ENCODE results near the gene MBNL3.

DNA sequence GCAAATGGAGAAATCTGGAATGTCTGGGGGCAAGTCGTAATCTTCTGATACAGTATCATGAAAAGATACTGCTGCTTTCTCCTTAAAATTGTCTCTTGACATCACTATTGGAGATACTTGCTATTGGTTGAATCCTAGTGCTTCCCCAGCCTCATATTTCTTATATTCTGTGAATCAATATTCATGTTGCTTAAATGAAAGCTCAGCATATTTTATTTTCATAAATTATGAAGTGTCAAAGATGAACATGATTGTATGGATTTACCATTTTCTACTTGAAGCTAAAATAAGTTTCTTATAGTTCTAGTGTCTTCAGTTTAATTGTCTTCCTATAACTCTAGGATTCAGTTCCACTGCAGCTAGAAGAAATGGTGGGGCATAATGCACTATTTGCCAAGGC lies 29.6 kb upstream of the MBNL3 start:
- no peak for TF ChIP-seq POLR2A (IDR thresholded peaks at IDR 0.05)
- TF ChIP-seq, protein P1, sequence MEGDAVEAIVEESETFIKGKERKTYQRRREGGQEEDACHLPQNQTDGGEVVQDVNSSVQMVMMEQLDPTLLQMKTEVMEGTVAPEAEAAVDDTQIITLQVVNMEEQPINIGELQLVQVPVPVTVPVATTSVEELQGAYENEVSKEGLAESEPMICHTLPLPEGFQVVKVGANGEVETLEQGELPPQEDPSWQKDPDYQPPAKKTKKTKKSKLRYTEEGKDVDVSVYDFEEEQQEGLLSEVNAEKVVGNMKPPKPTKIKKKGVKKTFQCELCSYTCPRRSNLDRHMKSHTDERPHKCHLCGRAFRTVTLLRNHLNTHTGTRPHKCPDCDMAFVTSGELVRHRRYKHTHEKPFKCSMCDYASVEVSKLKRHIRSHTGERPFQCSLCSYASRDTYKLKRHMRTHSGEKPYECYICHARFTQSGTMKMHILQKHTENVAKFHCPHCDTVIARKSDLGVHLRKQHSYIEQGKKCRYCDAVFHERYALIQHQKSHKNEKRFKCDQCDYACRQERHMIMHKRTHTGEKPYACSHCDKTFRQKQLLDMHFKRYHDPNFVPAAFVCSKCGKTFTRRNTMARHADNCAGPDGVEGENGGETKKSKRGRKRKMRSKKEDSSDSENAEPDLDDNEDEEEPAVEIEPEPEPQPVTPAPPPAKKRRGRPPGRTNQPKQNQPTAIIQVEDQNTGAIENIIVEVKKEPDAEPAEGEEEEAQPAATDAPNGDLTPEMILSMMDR (IDR thresholded peaks at IDR 0.05), result no peak

Measured in sigmoid colon (tissue), 3 donors.